Measurements from ENCODE around the gene FAM193B.

The FAM193B gene

DNA sequence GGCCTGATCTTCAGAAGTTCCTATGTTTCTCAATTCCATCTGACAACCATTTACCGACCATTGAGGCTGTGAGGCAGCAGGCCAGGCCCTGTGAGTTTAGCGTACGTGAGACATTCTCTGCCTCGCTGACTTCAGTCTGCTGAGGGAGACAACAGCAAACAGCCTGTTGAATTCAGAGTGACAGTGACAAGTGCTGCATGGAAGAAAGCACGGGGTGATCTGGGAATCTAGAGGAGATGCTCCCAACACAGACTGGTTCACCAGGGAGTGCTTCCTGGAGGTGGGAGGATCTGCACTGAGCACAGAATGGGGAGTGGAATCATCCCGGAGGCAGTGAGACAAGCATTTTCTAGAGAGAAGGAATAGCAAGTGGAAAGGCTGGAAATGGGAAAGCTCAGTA is 27.6 kb downstream of the FAM193B start:
- no peaks in the 10 kb centered on the region for H3F3A ChIP-seq (ENCODE audit: insufficient read depth)
- no peak overlapping the region for H3K27ac ChIP-seq (ENCODE audit: low read depth, low read length)
- no peaks in the 10 kb centered on the region for H3K79me2 ChIP-seq (ENCODE audit: insufficient read depth, low read length)
- H2AFZ ChIP-seq (ENCODE audit: low read depth, low read length, severe bottlenecking), result no peak overlapping the region
- H3K9ac ChIP-seq (ENCODE audit: low read length), result no peak overlapping the region
- H4K20me1 ChIP-seq (ENCODE audit: low read depth, low read length), result no peaks in the 10 kb centered on the region
- no peaks in the 10 kb centered on the region for H3K9me2 ChIP-seq (replicated peaks; ENCODE audit: insufficient read depth, low read length)
- H3K4me2 ChIP-seq (ENCODE audit: low read depth, low read length, poor library complexity, severe bottlenecking), result no peak overlapping the region
- no peaks in the 10 kb centered on the region for H3K27me3 ChIP-seq (ENCODE audit: low read length)
- no peak overlapping the region for H3K4me3 ChIP-seq (ENCODE audit: insufficient read depth, low read length, poor library complexity, severe bottlenecking)
- TF ChIP-seq, protein P1, sequence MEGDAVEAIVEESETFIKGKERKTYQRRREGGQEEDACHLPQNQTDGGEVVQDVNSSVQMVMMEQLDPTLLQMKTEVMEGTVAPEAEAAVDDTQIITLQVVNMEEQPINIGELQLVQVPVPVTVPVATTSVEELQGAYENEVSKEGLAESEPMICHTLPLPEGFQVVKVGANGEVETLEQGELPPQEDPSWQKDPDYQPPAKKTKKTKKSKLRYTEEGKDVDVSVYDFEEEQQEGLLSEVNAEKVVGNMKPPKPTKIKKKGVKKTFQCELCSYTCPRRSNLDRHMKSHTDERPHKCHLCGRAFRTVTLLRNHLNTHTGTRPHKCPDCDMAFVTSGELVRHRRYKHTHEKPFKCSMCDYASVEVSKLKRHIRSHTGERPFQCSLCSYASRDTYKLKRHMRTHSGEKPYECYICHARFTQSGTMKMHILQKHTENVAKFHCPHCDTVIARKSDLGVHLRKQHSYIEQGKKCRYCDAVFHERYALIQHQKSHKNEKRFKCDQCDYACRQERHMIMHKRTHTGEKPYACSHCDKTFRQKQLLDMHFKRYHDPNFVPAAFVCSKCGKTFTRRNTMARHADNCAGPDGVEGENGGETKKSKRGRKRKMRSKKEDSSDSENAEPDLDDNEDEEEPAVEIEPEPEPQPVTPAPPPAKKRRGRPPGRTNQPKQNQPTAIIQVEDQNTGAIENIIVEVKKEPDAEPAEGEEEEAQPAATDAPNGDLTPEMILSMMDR (IDR thresholded peaks at IDR 0.05; ENCODE audit: insufficient read depth, low read length, poor library complexity, severe bottlenecking), result no peak
- no peak for TF ChIP-seq EZH2phosphoT487 (conservative IDR thresholded peaks at IDR 0.05; ENCODE audit: low read length)
- H3K36me3 ChIP-seq (ENCODE audit: low read length), result no peaks in the 10 kb centered on the region
- no peaks in the 10 kb centered on the region for H3K9me3 ChIP-seq (ENCODE audit: insufficient read depth, low read length)

DNA sequence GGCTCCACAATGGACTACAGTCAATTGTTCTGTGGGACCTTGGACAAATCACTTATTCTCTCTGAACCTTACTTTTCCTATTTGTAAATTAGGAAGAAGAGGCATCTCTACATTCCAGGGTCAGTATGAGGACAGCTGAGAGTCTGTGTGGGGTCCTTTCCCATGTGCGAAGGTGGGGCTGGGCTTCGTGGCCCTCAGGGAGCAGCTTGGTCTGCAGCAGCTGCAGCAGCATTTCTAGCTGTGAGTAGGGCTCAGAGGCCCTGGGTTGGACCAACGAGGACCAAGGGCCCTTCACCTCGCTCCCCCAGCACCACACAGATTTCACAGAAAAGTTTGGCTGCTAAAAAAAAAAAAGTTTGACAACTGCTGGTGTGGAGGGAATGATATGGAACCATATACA is 28.2 kb downstream of the FAM193B start:
- Histone ChIP-seq H3K4me3 (ENCODE audit: insufficient read depth, low read length, poor library complexity, severe bottlenecking) (no peak overlapping the region), H3K27ac (ENCODE audit: low read depth, low read length) (no peak overlapping the region), H3K36me3 (ENCODE audit: low read length) (no peaks in the 10 kb centered on the region), H3K79me2 (ENCODE audit: insufficient read depth, low read length) (no peaks in the 10 kb centered on the region), H3F3A (ENCODE audit: insufficient read depth) (no peaks in the 10 kb centered on the region), H3K9ac (ENCODE audit: low read length) (no peak overlapping the region), H3K4me2 (ENCODE audit: low read depth, low read length, poor library complexity, severe bottlenecking) (no peak overlapping the region), H3K9me2 (replicated peaks; ENCODE audit: insufficient read depth, low read length) (no peaks in the 10 kb centered on the region), H3K9me3 (ENCODE audit: insufficient read depth, low read length) (no peaks in the 10 kb centered on the region), H4K20me1 (ENCODE audit: low read depth, low read length) (no peaks in the 10 kb centered on the region), H3K27me3 (ENCODE audit: low read length) (no peaks in the 10 kb centered on the region), H2AFZ (ENCODE audit: low read depth, low read length, severe bottlenecking) (no peak overlapping the region)
- TF ChIP-seq, protein P1 (IDR thresholded peaks at IDR 0.05; ENCODE audit: insufficient read depth, low read length, poor library complexity, severe bottlenecking), result no peak

DNA sequence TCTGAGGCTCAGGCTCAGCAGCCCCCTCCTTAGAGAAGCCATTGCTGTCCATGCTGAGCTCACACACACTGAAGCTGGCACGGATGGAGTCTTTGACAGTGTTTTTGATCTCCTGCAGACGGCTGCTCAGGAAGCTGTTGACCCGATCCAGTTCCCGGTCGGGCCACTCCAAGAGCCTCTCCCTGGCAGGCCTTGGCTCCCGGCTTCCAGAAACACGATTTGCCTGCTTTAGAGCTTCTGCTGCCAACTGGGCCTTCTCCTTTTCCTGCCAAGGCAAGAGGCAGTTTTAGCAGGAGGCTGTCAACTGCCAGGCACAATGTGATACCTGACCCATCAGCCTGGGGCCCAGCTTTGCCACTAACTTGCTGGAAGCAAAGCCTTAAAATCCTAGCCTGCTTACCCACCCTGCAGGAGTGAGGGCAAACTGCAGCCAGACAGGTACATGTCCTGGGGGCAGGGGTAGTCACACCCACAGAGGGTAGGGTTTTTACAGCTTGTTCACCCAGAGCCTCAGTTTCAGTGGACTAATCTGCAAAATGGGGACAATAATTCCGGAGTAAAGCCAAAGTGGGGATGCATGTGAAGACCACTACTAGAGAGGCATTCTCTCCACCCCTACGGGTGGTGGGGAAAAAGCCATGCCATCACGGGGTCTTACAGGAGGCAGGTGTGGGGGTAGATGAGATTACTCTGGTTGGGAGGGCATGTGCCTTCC is 29.3 kb downstream of the FAM193B start:
- H3K9ac ChIP-seq (ENCODE audit: low read length), result no peak overlapping the region
- no peaks in the 10 kb centered on the region for H3K36me3 ChIP-seq (ENCODE audit: low read length)

More for the DNA sequence above, 29.3 kb downstream of the FAM193B start:
- Histone ChIP-seq H3K4me3 (ENCODE audit: insufficient read depth, low read length, poor library complexity, severe bottlenecking) (no peak overlapping the region), H3K9me2 (replicated peaks; ENCODE audit: insufficient read depth, low read length) (no peaks in the 10 kb centered on the region), H3K27me3 (ENCODE audit: low read length) (no peaks in the 10 kb centered on the region), H4K20me1 (ENCODE audit: low read depth, low read length) (no peaks in the 10 kb centered on the region), H2AFZ (ENCODE audit: low read depth, low read length, severe bottlenecking) (no peak overlapping the region), H3F3A (ENCODE audit: insufficient read depth) (no peaks in the 10 kb centered on the region), H3K9me3 (ENCODE audit: insufficient read depth, low read length) (no peaks in the 10 kb centered on the region), H3K27ac (ENCODE audit: low read depth, low read length) (no peak overlapping the region), H3K4me2 (ENCODE audit: low read depth, low read length, poor library complexity, severe bottlenecking) (no peak overlapping the region), H3K79me2 (ENCODE audit: insufficient read depth, low read length) (no peaks in the 10 kb centered on the region)
- no peak for TF ChIP-seq EZH2phosphoT487 (conservative IDR thresholded peaks at IDR 0.05; ENCODE audit: low read length)
- TF ChIP-seq, protein P1 (IDR thresholded peaks at IDR 0.05; ENCODE audit: insufficient read depth, low read length, poor library complexity, severe bottlenecking), result no peak
